Fibroblast of upper back skin (primary cell): ENCODE measurements around the gene LMOD3.

Experiments
- DNase-seq: peaks from one replicate; pipeline ENCODE4 v3.0.0-alpha.2; 2013

LMOD3 gene

DNA sequence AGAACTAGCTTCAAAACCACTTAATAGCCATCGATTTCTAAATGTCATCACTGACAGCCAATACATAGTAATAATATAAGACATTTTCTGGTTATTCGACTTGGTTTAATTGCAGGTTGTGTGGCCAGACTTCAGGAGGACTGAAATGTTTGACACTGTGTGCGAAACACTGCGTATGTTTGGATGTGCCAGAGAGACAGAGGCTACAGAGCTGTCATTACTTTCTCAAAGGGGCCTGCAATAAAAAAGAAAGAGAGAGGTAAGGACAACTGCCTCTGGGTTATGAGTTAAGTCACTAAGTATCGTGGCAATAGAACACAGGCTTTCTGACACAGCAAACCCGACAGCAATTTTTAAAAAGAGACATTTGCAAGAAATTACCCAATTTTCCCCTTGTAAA, 882 bp downstream of the LMOD3 start:
- no peak for DNase-seq

DNA sequence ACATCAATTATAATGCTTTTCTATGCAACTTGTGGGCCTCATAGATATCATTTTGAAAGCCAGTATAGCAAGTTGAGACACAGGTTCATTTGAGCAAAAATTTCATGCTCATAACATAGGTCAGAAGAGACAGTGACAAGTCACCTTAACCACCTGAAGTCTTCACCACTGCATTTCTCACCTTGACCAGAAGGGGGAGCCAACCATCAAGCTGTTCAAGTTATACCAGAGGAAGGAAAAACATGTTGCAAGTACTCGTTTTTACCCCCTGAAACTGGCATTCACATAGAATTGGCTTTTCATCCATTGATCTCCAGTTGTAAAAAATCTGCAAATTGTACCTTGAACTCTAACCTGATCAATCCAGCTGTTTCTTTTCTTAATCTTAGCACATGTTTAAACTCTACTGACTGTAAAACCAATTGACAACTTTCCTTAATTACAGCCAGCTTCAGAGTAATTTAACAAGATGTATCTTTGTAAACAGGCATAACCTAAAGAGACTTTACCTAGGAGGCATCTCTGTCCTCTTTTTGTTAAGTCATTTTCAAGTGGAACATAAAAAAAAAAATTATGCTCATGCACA, 1.4 kb downstream of the LMOD3 start:
- DNase-seq: peak; percentile 67

- DNase-seq: no peak
These were observed 2.7 kb downstream of the LMOD3 start for GRCh38 chr3:69119681-69120080.

GRCh38 chr3:69119138-69119537, 3.3 kb downstream of the LMOD3 start:
- DNase-seq: no peak

DNA sequence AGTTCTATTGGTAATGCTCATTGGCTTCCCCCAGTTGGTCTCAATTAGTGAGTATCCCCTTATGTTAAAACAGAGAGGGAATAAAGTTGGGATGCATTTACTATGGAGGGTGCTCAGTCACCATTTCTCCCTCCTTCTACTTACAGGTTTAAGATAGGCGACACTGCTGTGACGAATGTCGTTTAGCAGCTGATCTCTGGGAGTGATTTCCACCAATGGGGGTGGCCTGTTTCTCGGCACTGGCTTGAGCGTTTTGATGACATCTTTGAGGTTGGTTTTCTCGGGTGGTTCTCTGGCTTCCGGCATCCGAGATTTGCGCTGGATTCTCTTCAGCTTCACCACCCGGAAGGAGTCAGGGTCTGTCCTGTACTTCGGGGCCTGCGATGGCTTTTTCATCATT, 3.8 kb downstream of the LMOD3 start:
- DNase-seq: no peak

GRCh38 chr3:69116897-69117296, 5.5 kb downstream of the LMOD3 start:
- no peak for DNase-seq

DNA sequence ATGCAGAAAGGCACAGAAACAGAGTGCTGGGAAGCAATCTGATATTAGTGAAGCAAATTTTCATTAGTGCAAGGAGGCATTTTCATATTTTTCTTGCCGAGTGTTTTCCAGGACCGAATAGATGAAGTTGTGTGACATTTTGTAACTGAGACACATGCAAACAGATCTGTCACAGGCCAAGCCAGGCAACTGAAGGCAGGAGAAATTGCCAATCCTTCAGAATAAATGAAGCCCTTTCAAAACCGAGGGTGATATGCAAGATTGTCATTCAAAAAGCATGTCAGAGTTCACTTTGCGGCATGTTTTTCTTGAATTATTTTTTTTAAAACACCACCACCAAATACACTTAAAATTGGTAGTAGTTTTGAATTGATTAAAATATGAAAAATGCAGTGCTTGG, 6.2 kb downstream of the LMOD3 start:
- no peak for DNase-seq

DNA sequence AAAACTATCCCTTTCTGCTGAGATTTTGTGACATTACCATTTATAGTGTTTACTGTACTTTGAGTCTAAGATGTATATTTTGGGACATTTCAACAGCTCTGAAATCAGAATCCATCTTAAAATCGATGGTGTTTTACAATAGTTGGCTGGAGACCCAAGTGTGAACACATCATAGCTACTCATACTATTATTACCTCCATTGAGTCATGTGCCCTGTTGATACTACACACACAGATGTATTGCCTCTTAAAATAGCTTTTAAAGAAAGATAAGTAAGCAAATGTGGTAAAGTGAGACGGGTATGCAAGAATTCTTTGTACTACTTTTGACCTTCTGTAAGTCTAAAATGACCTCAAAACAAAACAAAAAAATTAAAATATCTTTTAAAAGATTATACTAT, 6.7 kb downstream of the LMOD3 start:
- DNase-seq: peak; percentile 43

DNA sequence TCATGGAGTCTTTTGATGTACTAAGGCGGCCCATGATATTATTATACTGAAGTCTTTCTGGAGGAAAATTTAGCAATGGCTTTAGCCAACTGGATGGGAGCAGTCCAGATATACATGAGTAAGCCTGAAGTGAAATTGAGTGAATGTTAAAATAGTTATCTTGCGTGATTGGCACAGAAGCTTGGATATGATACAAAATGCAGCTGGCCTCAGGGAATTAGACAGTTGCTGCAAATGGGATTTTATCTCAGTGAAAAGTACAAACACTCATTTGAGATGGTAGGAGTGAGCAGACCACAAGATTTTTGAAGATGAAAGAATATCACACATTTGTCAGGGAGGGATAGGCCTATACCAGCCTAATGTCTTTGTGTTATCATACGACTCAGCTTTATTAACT, 8.9 kb downstream of the LMOD3 start:
- peak; percentile 11 for DNase-seq

DNA sequence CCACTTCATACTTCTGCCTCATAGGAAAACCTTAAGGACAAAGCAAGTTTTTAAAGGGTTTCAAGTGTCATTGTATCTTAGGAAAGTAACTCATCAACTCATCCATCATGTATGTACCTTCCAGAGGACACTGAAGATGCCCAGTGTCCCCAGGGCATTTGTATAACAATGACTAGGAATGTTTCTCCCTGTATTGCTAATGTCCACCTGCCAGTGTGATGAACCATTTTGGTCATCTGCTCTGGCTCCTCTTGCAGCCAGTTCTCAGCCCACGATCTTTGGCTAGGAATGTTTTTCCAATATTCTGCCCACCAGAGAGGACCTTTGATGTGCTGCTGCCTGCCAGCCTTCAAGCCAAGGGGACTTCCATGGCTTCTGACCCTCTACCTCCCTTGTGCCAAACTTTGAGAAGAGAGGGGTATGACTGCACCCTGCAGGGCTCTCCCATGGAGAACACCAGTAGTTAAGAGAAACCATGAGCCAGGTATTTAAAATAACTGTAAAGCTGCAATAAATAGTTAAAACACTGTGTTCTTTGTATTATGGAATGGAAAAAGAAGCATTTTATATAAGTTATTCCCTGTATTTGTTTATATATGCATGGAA, 11.4 kb downstream of the LMOD3 start:
- no peak for DNase-seq

DNA sequence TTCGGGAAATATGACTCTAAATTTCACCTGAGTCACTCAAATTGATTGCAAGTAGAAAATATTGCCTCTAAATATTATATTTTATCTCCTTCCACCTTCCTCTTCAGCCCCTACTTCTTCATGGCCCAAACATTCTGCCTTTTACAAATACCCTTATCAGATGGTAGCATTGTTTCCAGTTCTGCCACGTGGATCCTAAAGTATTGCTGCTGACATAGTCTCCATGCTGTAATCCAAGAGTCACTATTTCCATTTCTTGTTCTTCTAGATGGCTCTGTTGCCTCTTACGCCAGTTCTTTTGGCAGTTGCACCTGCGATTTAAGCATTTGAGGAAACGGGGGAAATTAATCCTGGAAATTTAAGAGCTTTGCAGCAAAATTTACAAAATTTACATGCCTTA, 13.6 kb downstream of the LMOD3 start:
- no peak for DNase-seq

GRCh38 chr3:69107841-69108240, 14.6 kb downstream of the LMOD3 start:
- DNase-seq: no peak

DNA sequence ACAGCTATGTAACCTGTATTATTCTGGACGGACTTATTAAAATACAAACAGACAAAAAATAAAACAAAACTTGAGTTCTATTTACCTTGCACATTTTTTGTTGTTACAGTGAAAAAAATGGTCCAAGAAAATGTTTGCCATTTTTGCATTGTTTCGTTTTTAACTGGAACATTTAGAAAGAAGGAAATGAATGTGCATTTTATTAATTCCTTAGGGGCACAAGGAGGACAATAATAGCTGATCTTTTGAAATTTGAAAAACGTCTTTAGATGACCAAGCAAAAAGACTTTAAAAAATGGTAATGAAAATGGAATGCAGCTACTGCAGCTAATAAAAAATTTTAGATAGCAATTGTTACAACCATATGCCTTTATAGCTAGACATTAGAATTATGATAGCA, 17.1 kb downstream of the LMOD3 start:
- DNase-seq: no peak

GRCh38 chr3:69104586-69104985, 17.8 kb downstream of the LMOD3 start:
- DNase-seq: no peak

DNA sequence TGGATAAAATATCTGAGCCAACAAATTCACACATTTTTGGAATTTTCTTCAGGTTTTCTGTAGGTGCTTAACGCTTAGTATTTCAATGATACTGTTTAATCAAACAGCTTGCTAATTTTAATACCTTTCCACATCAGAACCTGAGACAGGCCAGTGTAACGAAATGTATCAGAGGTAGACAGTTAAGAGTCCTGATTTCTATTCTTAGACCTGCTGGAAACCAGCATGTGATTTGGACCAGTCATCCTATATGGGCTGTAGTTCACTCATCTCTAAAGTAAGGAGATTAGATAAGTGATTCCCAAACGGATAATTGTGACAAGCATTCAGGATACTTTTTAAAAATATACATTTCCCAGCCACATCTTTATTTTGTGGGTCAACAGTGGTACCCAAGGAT, 19.3 kb downstream of the LMOD3 start:
- no peak for DNase-seq

GRCh38 chr3:69102384-69102783, 20.0 kb downstream of the LMOD3 start:
- DNase-seq: no peak

DNA sequence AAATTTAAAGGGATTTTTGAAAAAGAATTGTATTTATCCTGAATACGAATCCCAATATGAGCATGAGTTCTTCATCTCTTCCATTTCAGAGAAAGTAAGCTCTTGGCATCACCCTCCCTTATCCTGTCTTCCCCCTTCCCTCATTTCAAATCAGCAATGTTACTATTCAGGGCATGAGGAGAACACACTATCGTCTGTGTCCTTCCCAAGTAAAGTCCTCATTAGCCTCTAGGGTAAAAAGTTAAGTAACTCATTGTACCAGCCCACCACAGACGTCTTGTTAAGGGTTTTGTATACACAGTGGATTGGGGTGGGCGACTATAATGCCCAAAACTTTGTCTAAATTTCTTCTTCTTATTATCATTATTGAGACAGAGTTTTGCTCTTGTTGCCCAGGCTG, 22.8 kb downstream of the LMOD3 start:
- DNase-seq: no peak

DNA sequence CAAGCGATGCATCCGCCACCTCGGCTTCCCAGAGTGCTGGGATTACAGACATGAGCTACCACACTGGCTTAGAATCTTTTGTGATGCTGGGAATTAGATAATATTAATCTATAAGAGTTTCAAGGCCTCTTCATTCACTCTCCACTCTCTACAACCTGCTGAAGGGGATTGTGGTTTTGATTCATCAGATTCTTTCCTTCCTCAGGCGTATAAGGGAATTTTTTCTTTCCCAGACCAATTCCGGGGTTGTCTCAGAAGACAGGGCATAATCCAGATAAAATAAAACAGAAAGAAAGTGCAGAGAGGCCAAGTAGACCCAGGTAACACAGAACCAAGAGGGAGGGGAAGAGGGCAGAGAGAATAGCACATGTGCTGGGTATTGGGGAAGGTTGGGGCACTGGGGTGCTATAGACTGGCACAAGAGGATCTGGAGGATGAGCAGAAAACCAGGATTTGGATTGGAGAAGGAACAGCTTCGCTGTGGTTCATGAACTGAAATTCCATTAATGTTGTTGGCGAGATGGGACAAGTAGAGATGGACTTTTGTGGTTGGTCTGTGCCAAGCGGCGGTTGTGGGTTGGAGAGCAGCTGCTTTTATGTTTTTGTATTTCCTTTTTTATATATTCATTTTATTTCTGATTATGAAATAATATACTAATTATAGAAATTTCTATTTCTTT, 24.8 kb downstream of the LMOD3 start:
- peak; percentile 24 for DNase-seq

DNA sequence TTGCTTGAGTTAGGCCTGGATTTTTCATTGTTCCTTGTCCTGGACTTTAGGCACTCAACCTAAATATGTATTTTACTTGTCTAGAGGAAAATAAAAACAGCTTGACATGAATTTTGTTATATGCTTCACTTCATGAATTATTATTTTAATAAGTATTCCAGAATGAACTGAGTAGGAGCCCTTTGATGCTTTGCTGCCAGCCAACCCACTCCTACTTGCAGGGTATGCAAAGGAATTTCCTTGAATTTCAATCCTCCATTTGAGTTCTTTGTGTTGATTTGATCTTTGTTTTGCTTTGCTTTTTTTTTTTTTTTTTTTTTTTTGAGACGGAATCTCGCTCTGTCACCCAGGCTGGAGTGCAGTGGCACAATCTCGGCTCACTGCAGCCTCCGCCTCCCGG, 26.1 kb downstream of the LMOD3 start:
- DNase-seq: no peak

- no peak for DNase-seq
These were observed 26.8 kb downstream of the LMOD3 start for GRCh38 chr3:69095636-69096035.

DNA sequence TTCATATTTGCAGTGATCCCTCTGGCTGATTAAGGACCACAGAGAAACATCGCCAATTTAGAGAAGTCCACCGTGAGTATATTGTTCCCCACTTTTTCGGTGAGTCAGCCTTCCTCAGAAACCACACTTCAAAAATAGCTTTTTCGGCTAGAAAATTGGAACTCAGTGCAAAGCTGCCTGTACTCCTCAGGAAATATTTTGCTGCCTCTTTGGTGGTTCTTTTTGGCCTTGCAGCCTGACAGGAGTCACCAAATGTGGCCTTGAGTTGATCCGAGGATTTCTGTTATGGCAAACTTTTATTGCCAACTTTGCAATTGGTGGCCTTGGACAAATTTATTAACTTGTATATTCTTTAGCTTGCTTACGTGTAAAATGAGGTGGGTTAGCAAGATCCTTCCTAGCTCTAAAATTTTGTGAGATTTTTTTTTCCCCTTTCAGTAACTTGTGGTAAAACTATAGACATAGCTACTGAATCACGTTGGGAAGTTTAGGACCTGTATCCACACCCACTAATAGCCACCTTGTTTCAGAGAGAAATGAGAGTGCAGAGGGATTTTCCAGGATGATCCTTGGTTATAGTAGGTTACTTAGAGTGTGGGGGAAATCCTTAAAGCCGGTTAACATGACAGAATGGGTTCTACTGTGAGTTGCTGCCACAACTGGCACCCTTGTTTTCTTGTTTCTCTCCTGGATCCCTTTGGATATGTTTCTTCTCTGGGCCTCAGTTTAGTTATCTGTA, 27.8 kb downstream of the LMOD3 start:
- DNase-seq: peak; percentile 68

- DNase-seq: no peak
These were observed 30.3 kb downstream of the LMOD3 start for GRCh38 chr3:69092030-69092516.

DNA sequence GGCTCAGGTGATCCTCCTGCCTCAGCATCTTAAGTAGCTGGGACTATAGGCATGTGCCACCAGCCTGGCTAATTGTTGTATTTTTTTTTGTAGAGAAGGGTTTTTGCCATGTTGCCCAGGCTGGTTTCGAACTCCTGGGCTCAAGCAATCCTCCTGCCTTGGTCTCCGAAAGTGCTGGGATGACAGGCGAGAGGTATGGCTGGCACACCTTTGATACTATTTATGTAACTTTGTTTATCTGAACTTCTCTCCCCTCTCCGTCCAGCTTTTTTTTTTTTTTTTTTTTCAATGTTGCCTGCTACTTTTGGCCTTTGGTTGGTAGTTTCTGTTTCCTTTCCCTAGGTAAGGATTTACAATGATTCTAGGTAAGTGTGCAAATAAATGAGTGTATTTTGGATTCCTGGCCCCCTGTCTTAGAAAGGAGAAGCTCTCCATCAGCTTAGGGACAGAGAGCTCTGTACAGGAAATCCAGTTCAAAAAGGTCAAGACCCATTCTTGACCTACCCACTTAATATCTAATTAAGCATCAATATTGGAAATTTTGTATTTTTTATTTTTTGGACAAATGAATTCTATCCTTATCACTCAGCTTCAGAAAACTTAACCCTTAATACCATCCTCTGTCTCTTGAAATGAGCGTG, 30.9 kb downstream of the LMOD3 start:
- no peak for DNase-seq
